ENCODE results near the gene ACOT6.
"Not testable (repeated sequence)": the region's sequence is repeated elsewhere in the genome, so short reads cannot be mapped to it uniquely, and the experiment has no call there.

The ACOT6 gene

DNA sequence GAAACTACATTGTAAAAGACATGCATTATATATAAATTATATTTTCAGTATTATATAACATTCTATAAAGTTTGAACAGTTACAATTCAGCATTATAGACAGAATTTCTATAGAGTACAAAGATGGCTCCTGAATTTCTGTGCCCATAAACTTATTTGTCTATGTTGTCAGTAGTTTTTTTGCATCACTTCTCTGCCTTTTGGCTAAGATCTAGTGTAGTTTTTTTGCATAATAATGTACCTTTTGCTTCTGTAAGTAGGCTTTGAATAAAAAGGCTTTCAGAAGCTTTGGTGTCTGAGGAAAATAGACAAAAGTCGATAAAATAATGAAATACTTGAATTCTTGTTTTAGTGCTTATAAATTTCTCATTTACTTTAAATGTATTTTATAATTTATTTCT is 43.5 kb downstream of the ACOT6 start:
- DNase-seq: no peak

DNA sequence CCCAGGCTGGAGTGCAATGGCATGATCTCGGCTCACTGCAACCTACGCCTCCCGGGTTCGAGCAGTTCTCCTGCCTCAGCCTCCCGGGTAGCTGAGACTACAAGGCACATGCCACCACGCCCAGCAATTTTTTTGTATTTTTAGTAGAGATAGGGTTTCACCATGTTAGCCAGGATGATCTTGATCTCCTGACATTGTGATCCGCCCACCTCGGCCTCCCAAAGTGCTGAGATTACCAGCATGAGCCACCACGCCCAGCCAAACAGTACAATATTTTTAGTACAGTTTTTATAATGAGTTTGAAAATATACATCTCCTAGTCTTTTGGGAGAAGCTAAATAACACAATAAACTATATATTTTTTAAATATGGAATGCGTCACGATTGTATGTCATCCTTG is 46.9 kb downstream of the ACOT6 start:
- not testable (repeated sequence) for DNase-seq

DNA sequence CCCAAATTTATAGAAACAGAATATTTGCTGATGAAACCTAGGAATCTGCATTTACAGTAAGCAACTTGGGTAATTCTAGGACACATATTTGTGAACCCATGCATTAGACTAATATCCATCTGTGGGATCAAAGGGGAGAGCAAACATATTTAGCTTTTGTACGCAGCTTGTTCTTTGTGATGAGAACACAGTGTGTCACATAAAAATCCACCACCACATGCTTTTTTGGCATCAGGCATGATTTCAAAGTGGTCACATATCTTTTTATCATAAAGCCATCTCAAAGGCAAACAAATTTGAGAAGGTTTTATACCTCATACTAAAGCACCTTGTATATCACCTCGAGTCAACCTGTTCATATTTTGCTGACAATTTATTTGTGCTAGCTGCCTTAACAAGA is 48.2 kb downstream of the ACOT6 start:
- DNase-seq: no peak

DNA sequence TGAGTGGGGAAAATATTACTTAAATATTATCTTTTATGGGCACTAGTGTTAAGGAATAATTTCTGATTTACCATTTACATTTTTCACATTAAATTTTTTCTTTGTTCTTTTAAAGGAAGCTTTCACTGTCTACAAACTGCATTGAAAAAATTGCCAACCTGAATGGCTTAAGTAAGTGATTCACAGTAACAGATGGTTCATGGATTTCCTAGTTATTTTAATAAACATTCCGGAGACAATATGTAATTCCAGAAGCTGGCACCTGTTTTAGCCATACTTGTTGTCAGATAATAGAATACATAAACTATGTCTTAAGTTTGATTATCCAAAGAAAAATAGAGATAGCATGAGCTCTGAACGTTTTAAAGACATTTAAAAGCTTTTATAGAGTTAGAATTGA is 49.6 kb downstream of the ACOT6 start:
- no peak for DNase-seq

DNA sequence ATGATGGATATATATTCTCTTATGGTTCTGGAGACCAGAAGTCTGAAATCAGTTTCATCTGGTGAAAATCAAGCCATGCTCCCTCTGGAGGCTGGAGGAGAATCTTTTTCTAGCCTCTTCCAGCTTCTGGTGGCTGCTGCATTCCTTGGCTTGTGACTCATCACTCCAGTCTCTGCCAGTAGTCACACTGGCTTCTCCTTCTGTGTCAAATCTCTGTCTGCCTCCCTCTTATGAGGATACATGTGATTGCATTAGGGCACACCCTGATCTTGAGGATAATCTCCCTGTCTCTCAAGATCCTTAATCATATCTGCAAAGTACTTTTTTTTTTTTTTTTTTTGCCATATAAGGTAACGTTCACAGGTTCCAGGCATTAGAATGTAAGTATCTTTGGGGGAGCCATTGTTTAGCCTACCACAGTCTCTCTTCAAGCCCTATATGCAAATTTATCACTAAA is 50.2 kb downstream of the ACOT6 start:
- no peak for DNase-seq

DNA sequence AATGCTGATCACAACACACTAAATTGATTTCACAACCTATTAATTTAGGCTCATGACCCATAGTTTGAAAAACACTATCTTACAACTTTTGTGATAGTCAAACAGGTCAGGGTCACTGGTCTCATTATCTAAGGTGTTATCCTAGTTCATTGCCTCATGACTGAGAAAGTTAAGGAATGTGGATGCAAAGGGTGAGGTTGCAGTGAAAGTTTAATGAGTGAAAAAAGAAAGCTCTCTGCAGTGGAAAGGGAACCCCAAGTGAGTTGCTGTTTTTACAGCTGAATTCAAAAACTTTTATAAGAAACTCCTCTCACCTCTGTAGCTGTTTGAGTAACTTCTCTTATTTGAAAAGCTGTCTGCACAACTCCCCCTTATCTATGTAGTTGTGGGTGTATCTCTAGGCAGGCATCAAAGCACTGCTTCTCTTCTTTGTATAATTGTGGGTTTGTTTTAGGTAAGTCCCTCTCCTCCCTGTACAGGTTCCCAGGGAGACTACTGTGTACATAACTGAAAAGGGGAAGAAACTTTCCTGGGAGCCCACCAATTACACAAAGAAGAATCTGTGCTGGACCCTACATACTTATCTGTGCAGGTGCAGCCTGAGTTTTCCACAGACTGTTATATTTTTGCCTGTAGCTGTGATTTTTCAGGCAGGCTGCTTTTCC is 51.4 kb downstream of the ACOT6 start:
- no peak for DNase-seq

DNA sequence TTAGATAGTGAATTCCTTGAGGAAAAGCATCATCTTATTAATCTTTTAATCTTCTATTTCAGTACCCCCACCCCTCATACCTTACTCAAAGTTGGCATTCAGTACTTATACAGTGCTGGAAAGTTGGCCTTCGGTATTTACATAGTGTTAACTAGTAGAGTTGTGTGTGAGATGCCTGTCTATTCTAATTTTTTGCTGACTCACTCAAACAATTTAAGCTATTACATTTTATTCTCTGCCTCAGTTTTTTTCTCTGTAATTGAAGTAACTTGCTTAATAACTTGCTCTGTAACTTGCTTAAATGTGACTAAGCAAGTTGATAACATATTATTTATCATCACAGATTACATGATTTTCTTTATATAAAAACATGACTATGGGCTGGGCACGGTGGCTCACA is 52.8 kb downstream of the ACOT6 start:
- no peak for DNase-seq

DNA sequence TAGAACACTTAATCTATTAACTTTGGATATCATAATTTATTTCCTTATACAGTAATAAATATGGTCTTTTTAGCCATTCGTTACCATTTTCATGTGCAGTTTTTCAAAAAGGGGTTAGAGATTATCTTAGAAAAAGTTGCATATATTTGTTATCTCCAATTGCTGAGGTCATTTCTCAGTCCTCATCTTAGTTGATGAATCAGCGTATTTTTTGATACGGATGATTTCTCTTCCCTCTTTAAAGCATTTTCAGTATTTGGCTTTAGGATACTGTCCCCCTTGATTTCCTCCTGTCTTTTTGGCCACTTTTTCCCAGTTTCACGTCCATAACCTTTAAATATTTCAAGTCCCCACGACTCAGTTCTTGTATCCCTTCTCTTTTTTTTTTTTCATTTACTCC is 54.3 kb downstream of the ACOT6 start:
- DNase-seq: no peak

DNA sequence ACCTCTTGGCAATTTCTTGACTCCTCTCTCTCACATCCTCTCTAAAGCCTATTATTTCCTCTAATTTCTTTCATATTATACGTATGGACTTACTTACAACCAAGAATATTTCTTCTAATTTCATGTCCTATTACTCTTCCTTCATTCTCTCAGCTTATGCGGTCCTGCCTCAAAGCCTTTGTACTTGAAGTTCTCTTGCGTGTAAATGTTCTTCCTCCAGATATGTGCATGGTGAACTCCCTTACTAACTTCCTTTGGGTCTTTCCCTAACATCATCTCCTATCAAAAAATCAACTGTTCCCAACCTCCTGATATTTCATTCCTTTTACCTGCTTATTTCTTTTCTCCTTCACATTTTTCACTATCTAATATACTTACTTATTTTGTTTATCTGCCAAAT is 55.5 kb downstream of the ACOT6 start:
- DNase-seq: no peak

All from activated gamma-delta T cell (primary cell).